Activated CD4-positive, alpha-beta T cell treated with anti-CD3 and anti-CD28 coated beads, Interleukin-2, Interleukin-6, amounts not matched to agents 100 ng/mL and 50 ng/mL, durations not matched to agents 16 hours and 8 hours (primary cell): Measurements from ENCODE around the gene NDE1.
"Not testable (repeated sequence)": the region's sequence is repeated elsewhere in the genome, so short reads cannot be mapped to it uniquely, and the experiment has no call there.

ENCODE experiments used
- DNase-seq: peaks from one replicate; pipeline ENCODE4 v3.0.0-alpha.2; 2020

Gene NDE1

GRCh38 chr16:15621456-15621855 lies 28.6 kb upstream of the NDE1 start:
- no peak for DNase-seq

GRCh38 chr16:15621889-15622288 lies 28.2 kb upstream of the NDE1 start:
- no peak for DNase-seq

- DNase-seq: no peak
Measured at GRCh38 chr16:15631730-15632409, 18.2 kb upstream of the NDE1 start.

- DNase-seq: no peak
Measured at GRCh38 chr16:15635926-15636325, 14.1 kb upstream of the NDE1 start.

- DNase-seq: peak; percentile 33
Measured at GRCh38 chr16:15636392-15636873, 13.6 kb upstream of the NDE1 start.

GRCh38 chr16:15639061-15639568 lies 10.9 kb upstream of the NDE1 start:
- peak; percentile 43 for DNase-seq

- DNase-seq: no peak
Measured at GRCh38 chr16:15640966-15641365, 9.1 kb upstream of the NDE1 start.

GRCh38 chr16:15641753-15642556 lies 8.1 kb upstream of the NDE1 start:
- DNase-seq: no peak

GRCh38 chr16:15642557-15643047 lies 7.4 kb upstream of the NDE1 start:
- DNase-seq: peak; percentile 81

GRCh38 chr16:15643048-15643945 lies 6.7 kb upstream of the NDE1 start, which contains the start of gene MARF1:
TSS of gene MARF1 (minus strand) at chr16:15643154. CDS start at chr16:15639233, 3,921 bp downstream.
- peak; percentile 99 for DNase-seq

GRCh38 chr16:15643946-15644250 lies 6.1 kb upstream of the NDE1 start:
- no peak for DNase-seq

GRCh38 chr16:15644267-15644961 lies 5.6 kb upstream of the NDE1 start:
- DNase-seq: no peak

GRCh38 chr16:15644962-15645465 lies 5.0 kb upstream of the NDE1 start:
- DNase-seq: peak; percentile 42

- not testable (repeated sequence) for DNase-seq
Measured at GRCh38 chr16:15646557-15647293, 3.3 kb upstream of the NDE1 start.

GRCh38 chr16:15647294-15648014 lies 2.6 kb upstream of the NDE1 start:
- no peak for DNase-seq

GRCh38 chr16:15648135-15648730 lies 1.8 kb upstream of the NDE1 start:
- no peak for DNase-seq

GRCh38 chr16:15649311-15649710 lies 734 bp upstream of the NDE1 start:
- not testable (repeated sequence) for DNase-seq

- no peak for DNase-seq
Measured at GRCh38 chr16:15649727-15650018, 372 bp upstream of the NDE1 start.

- DNase-seq: peak; percentile 61
Measured at GRCh38 chr16:15650698-15651171, 690 bp downstream of the NDE1 start.
